Ramos (cell line): ENCODE results near the gene CMIP.
"Not testable (repeated sequence)": the region's sequence is repeated elsewhere in the genome, so short reads cannot be mapped to it uniquely, and the experiment has no call there.

Source experiments
- in situ Hi-C: fragments of 300-500 bp; cut with MboI; formaldehyde crosslinking; loops from one replicate; pipeline ENCODE4 v1.14.3; 2022; ENCODE audit warnings: low sequenced_read_pairs; ENCODE audit not compliant: unreplicated experiment

Gene CMIP

GRCh38 chr16:81523387-81524115, 78.9 kb downstream of the CMIP start:
- in situ Hi-C loops, result no loop called here

GRCh38 chr16:81524382-81524781, 79.8 kb downstream of the CMIP start:
- in situ Hi-C loops, result no loop called here

GRCh38 chr16:81524885-81525284, 80.3 kb downstream of the CMIP start:
- in situ Hi-C loops, result not testable (repeated sequence)

GRCh38 chr16:81526199-81526598, 81.6 kb downstream of the CMIP start:
- in situ Hi-C loops, result no loop called here

GRCh38 chr16:81526935-81527334, 82.3 kb downstream of the CMIP start:
- in situ Hi-C loops, result no loop called here

- in situ Hi-C loops, result no loop called here
Measured at GRCh38 chr16:81527477-81528178, 83.0 kb downstream of the CMIP start.

- in situ Hi-C loops, result no loop called here
Measured at GRCh38 chr16:81528256-81528655, 83.6 kb downstream of the CMIP start.

GRCh38 chr16:81530296-81530721, 85.7 kb downstream of the CMIP start:
- in situ Hi-C loops, result no loop called here

GRCh38 chr16:81530814-81531213, 86.2 kb downstream of the CMIP start:
- in situ Hi-C loops, result no loop called here

GRCh38 chr16:81531419-81531821, 86.8 kb downstream of the CMIP start:
- in situ Hi-C loops, result no loop called here

GRCh38 chr16:81532491-81533174, 88.0 kb downstream of the CMIP start:
- in situ Hi-C loops, result no loop called here

GRCh38 chr16:81533175-81533507, 88.5 kb downstream of the CMIP start:
- in situ Hi-C loops, result no loop called here

- in situ Hi-C loops, result no loop called here
Measured at GRCh38 chr16:81535679-81536360, 91.2 kb downstream of the CMIP start.

GRCh38 chr16:81536648-81537047, 92.0 kb downstream of the CMIP start:
- in situ Hi-C loops, result no loop called here

GRCh38 chr16:81537721-81538561, 93.3 kb downstream of the CMIP start:
- in situ Hi-C loops, result no loop called here

GRCh38 chr16:81539009-81539758, 94.6 kb downstream of the CMIP start:
- in situ Hi-C loops, result no loop called here

GRCh38 chr16:81539759-81540472, 95.3 kb downstream of the CMIP start:
- in situ Hi-C loops, result no loop called here

GRCh38 chr16:81541314-81541713, 96.7 kb downstream of the CMIP start:
- in situ Hi-C loops, result no loop called here
